ENCODE data around the gene HNRNPA3.
A peak's percentile ranks its signal among the peaks of the same experiment; 100 is the strongest.

Gene HNRNPA3

GRCh38 chr2:177212106-177212890, at the start of gene HNRNPA3:
Gene HNRNPA3, plus strand, starts transcription at chr2:177212794. Its CDS starts 6 bp downstream, at chr2:177212800.
- H3K4me3 ChIP-seq (ENCODE audit: low read length) = peak within 1 kb of the TSS; percentile 84
- H4K20me1 ChIP-seq (ENCODE audit: control insufficient read depth, insufficient read depth, low read depth, low read length) = peaks cover 19% of the 10 kb centered on the region; the same call in 1 of the 2 replicates
- no peaks in the 10 kb centered on the region for H3K9me2 ChIP-seq (replicated peaks; ENCODE audit: control insufficient read depth, low read length)
- peaks cover 45% of the 10 kb centered on the region for H3K36me3 ChIP-seq (ENCODE audit: control insufficient read depth, low read length)
- TF ChIP-seq CTCF (IDR thresholded peaks at IDR 0.05; ENCODE audit: low read depth, low read length, poor library complexity, severe bottlenecking) (peak; percentile 17), EZH2phosphoT487 (IDR thresholded peaks at IDR 0.05; ENCODE audit: borderline replicate concordance, low read length) (no peak)
- no peaks in the 10 kb centered on the region for H3K9me3 ChIP-seq (ENCODE audit: control insufficient read depth, insufficient read depth, low read length)
- H3F3A ChIP-seq (ENCODE audit: control insufficient read depth, insufficient read depth) = peaks cover 28% of the 10 kb centered on the region
- peaks cover 32% of the 10 kb centered on the region for H3K4me1 ChIP-seq (ENCODE audit: control insufficient read depth, low read length)
- peaks cover 79% of the 10 kb centered on the region for H3K79me2 ChIP-seq (ENCODE audit: control insufficient read depth, low read length)
- peak within 1 kb of the TSS; percentile 84 for H3K27ac ChIP-seq (ENCODE audit: low read depth, low read length)
- H3K27me3 ChIP-seq (ENCODE audit: control insufficient read depth, low read length) = no peaks in the 10 kb centered on the region
- H3K4me2 ChIP-seq (ENCODE audit: low read length) = peak within 1 kb of the TSS; percentile 80

GRCh38 chr2:177164131-177164530, 48.5 kb upstream of the HNRNPA3 start:
- Histone ChIP-seq H3K27me3 (ENCODE audit: control insufficient read depth, low read length) (peaks cover 4% of the 10 kb centered on the region; the same call in 1 of the 2 replicates), H3K9me3 (ENCODE audit: control insufficient read depth, insufficient read depth, low read length) (no peaks in the 10 kb centered on the region), H3K4me2 (ENCODE audit: low read length) (peak overlapping the region; percentile 99), H3K36me3 (ENCODE audit: control insufficient read depth, low read length) (no peaks in the 10 kb centered on the region), H3K4me3 (ENCODE audit: low read length) (peak overlapping the region; percentile 74), H3K9me2 (replicated peaks; ENCODE audit: control insufficient read depth, low read length) (no peaks in the 10 kb centered on the region), H3K79me2 (ENCODE audit: control insufficient read depth, low read length) (no peaks in the 10 kb centered on the region), H3F3A (ENCODE audit: control insufficient read depth, insufficient read depth) (peaks cover 6% of the 10 kb centered on the region; the same call in 1 of the 2 replicates), H3K4me1 (ENCODE audit: control insufficient read depth, low read length) (peaks cover 28% of the 10 kb centered on the region), H3K27ac (ENCODE audit: low read depth, low read length) (no peak overlapping the region), H4K20me1 (ENCODE audit: control insufficient read depth, insufficient read depth, low read depth, low read length) (no peaks in the 10 kb centered on the region)
- TF ChIP-seq EZH2phosphoT487 (IDR thresholded peaks at IDR 0.05; ENCODE audit: borderline replicate concordance, low read length) (no peak), CTCF (IDR thresholded peaks at IDR 0.05; ENCODE audit: low read depth, low read length, poor library complexity, severe bottlenecking) (no peak)

DNA sequence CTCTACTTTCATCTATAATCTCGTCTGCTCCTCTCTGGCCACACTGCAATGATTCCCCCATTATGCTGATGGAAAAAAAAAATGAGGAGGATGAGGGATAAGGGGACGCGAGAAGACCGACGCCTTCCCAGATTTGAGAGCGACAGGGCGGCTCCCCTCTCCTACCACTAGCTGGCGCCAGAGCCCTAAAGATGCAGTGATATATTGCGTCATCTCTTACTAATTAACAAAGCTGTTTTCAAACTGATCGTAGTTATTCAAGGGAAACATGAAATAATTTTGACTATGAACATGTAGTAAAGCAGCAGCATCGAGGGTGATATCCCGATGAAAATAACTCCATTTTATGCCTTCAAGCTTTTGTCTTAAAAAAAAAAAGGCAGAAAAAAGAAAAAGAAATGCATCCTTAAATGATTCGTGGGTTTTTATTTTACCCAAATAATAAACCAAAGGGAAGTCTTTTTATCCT, 48.0 kb upstream of the HNRNPA3 start:
- peak overlapping the region; percentile 74 for H3K4me3 ChIP-seq (ENCODE audit: low read length)
- H3K4me1 ChIP-seq (ENCODE audit: control insufficient read depth, low read length) = peaks cover 28% of the 10 kb centered on the region

More for the DNA sequence above, 48.0 kb upstream of the HNRNPA3 start:
- TF ChIP-seq EZH2phosphoT487 (IDR thresholded peaks at IDR 0.05; ENCODE audit: borderline replicate concordance, low read length) (no peak), CTCF (IDR thresholded peaks at IDR 0.05; ENCODE audit: low read depth, low read length, poor library complexity, severe bottlenecking) (peak; percentile 99)
- H3K9me3 ChIP-seq (ENCODE audit: control insufficient read depth, insufficient read depth, low read length) = no peaks in the 10 kb centered on the region
- H3K9me2 ChIP-seq (replicated peaks; ENCODE audit: control insufficient read depth, low read length) = no peaks in the 10 kb centered on the region
- H4K20me1 ChIP-seq (ENCODE audit: control insufficient read depth, insufficient read depth, low read depth, low read length) = no peaks in the 10 kb centered on the region
- peak overlapping the region; percentile 7; the same call in 1 of the 2 replicates for H3K27ac ChIP-seq (ENCODE audit: low read depth, low read length)
- H3K27me3 ChIP-seq (ENCODE audit: control insufficient read depth, low read length) = peaks cover 4% of the 10 kb centered on the region; the same call in 1 of the 2 replicates
- no peaks in the 10 kb centered on the region for H3K79me2 ChIP-seq (ENCODE audit: control insufficient read depth, low read length)
- no peaks in the 10 kb centered on the region for H3K36me3 ChIP-seq (ENCODE audit: control insufficient read depth, low read length)
- peaks cover 6% of the 10 kb centered on the region; the same call in 1 of the 2 replicates for H3F3A ChIP-seq (ENCODE audit: control insufficient read depth, insufficient read depth)
- peak overlapping the region; percentile 99 for H3K4me2 ChIP-seq (ENCODE audit: low read length)
